GM13977 (cell line): ENCODE data around the gene SLAMF9.

Experiments used
- DNase-seq: peaks from one replicate; pipeline ENCODE4 v3.0.0; 2012; ENCODE audit warnings: low spot score
- CTCF ChIP-seq: IDR thresholded peaks from 2 replicates; pipeline ENCODE4 v1.5.1; 2012; ENCODE audit warnings: mild to moderate bottlenecking, control low read depth; ENCODE audit not compliant: insufficient read depth; ENCODE audit errors: extremely low read depth, missing control alignments
- in situ Hi-C: fragments of 300-500 bp; cut with MboI; formaldehyde crosslinking; loops from one replicate; pipeline ENCODE4 v1.12.0; 2022; ENCODE audit warnings: low sequenced_read_pairs, low pct_unique_long_range_greater_than_20kb, mixed read lengths, inconsistent platforms; ENCODE audit not compliant: unreplicated experiment

The SLAMF9 gene

GRCh38 chr1:159951016-159951415, 3.0 kb downstream of the SLAMF9 start:
- no peak for DNase-seq
- in situ Hi-C loops = no loop called here
- no peak for TF ChIP-seq CTCF

- no peak for TF ChIP-seq CTCF
- in situ Hi-C loops = no loop called here
- DNase-seq = no peak
Observed at GRCh38 chr1:159949981-159950381, 4.1 kb downstream of the SLAMF9 start.

DNA sequence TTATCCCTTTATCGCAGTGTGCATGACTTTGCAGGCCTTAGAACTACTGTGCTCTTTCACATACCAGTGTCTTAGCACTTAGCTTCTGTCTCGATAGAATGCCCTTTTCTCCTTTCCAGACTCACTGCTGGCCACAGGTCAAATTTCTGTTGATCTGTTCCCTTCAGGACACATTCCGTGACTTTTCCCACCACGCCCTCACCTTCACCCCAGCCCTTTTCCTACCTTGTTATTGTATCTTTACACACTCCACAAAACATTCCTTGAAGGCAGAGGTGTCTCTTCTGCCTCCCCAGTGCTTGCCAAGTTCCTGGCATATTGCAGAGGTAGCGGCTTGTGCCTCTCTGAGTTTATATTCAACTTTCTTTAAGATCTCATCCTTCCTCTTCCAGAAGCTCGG, 4.9 kb downstream of the SLAMF9 start:
- no peak for DNase-seq
- TF ChIP-seq CTCF = no peak
- in situ Hi-C loops = no loop called here

DNA sequence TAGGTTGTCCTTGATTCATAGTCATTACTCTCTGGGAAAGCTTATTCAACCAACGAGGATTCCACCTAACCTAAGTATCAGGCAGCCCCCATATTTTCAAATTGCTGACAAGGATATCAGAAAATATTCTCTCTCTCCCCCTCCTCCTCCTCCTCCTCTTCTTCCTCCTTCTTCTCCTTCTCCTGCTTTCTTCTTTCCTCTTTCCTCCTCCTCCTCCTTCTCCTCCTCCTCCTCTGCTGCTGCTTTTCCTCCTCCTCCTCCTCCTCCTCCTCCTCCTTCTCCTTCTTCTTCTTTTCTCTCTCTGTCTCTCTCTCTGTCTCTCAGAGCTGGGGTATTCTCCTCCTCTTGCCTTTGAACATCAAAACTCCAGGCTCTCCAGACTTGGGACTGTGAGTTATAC, 6.1 kb downstream of the SLAMF9 start:
- TF ChIP-seq CTCF = no peak
- in situ Hi-C loops = no loop called here
- no peak for DNase-seq

- DNase-seq = no peak
- in situ Hi-C loops = no loop called here
- TF ChIP-seq CTCF = no peak
Observed at GRCh38 chr1:159946242-159947187, 7.5 kb downstream of the SLAMF9 start.

DNA sequence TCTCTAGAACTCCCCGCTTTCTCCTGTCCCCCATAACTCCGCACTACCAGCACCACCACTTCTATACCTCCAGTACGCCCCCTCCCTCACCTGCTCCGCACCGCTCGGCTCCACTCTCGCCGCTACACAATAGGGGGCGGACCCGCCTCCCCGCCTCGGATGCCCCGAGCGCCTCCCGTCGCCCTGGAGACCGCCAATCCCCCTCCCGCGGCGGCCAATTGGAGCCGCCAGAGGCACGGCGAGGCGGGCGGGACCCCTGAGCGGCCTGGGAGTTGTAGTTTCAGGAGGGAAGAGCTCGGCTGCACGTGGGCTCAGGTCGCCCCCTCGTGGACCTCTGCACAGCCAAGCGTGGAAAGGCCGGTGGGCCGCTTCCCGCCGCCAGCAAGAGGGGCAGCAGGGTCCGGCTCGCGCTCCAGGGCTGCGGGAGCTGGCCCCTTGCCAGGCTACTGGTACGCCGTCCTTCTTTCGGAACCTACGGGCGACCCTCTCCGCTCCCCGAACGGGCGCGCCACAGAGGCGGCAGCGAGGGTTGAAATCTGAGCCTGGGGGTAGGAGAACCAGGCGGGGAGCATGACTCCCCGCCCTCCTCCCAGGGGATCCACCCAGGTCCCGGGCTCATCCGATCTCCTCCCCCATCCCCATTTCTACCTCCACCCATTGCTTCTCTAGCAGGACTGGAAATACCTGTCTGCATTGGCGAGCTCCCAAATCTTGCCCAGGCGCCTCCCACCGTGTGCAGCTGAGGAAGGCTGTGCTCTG, 8.4 kb downstream of the SLAMF9 start, which contains the start of gene IGSF9:
Gene IGSF9 (minus strand): TSS at position 131 of the 759 bp plus-strand sequence. CDS start 2,159 bp downstream, outside the sequence.
- TF ChIP-seq CTCF = peak; percentile 45
- in situ Hi-C loops = no loop called here
- peak; percentile 81 for DNase-seq
